Measurements from ENCODE around the gene AATF. TPM values are rescaled to one million over a fixed set of nuclear protein-coding genes. Genes with fewer than 3 reads are reported as not detected.

The AATF gene
- total RNA-seq, 1 donor from 2014 or later = 28.9 TPM

- Mint-ChIP-seq H3K9me3 (no peaks in the 10 kb centered on the region), H3K4me1 (peaks cover 31% of the 10 kb centered on the region), H3K27ac (no peak overlapping the region), H3K36me3 (peaks cover 27% of the 10 kb centered on the region), H3K4me3 (no peak overlapping the region), H3K27me3 (ENCODE audit: insufficient read depth, low read depth) (peaks cover 8% of the 10 kb centered on the region)
- peaks cover 14% of the 10 kb centered on the region for H3F3A ChIP-seq (ENCODE audit: low read depth)
- no peak overlapping the region for H2AFZ ChIP-seq (replicated peaks)
- no peak for TF ChIP-seq EZH2phosphoT487 (IDR thresholded peaks at IDR 0.05)
- H3K27me3 ChIP-seq = no peaks in the 10 kb centered on the region
- H3K4me3 ChIP-seq = no peak overlapping the region
- H3K4me1 ChIP-seq = peaks cover 29% of the 10 kb centered on the region
- H3K9ac ChIP-seq = no peak overlapping the region
- no peaks in the 10 kb centered on the region for H3K79me2 ChIP-seq (ENCODE audit: low read depth)
- H3K4me2 ChIP-seq = no peak overlapping the region
- H3K27ac ChIP-seq = no peak overlapping the region
- H3K9me3 ChIP-seq (ENCODE audit: low read depth) = no peaks in the 10 kb centered on the region
- DNase-seq (ENCODE audit: low spot score) = no peak
- peaks cover 8% of the 10 kb centered on the region for H3K36me3 ChIP-seq
- H4K20me1 ChIP-seq (ENCODE audit: low read depth) = no peaks in the 10 kb centered on the region
These were observed 138.2 kb downstream of the AATF start for GRCh38 chr17:37086948-37087347.

GRCh38 chr17:37087683-37088082, 138.9 kb downstream of the AATF start:
- no peaks in the 10 kb centered on the region for H3K79me2 ChIP-seq (ENCODE audit: low read depth)
- H3F3A ChIP-seq (ENCODE audit: low read depth) = peaks cover 14% of the 10 kb centered on the region
- no peak overlapping the region for H3K4me2 ChIP-seq
- TF ChIP-seq EZH2 (IDR thresholded peaks at IDR 0.05) (no peak), CTCF (IDR thresholded peaks at IDR 0.05) (no peak), EZH2phosphoT487 (IDR thresholded peaks at IDR 0.05) (no peak)
- H3K4me1 ChIP-seq = peaks cover 22% of the 10 kb centered on the region
- Mint-ChIP-seq H3K27ac (no peak overlapping the region), H3K4me1 (peaks cover 28% of the 10 kb centered on the region), H3K27me3 (ENCODE audit: insufficient read depth, low read depth) (peaks cover 4% of the 10 kb centered on the region), H3K9me3 (no peaks in the 10 kb centered on the region), H3K4me3 (no peak overlapping the region), H3K36me3 (peaks cover 27% of the 10 kb centered on the region)
- H3K9ac ChIP-seq = no peak overlapping the region
- H3K4me3 ChIP-seq = no peak overlapping the region
- no peaks in the 10 kb centered on the region for H4K20me1 ChIP-seq (ENCODE audit: low read depth)
- H3K9me3 ChIP-seq (ENCODE audit: low read depth) = no peaks in the 10 kb centered on the region
- no peaks in the 10 kb centered on the region for H3K27me3 ChIP-seq
- H3K36me3 ChIP-seq = peaks cover 8% of the 10 kb centered on the region
- H2AFZ ChIP-seq (replicated peaks) = no peak overlapping the region
- DNase-seq (ENCODE audit: low spot score) = no peak
- no peak overlapping the region for H3K27ac ChIP-seq

- Mint-ChIP-seq H3K27ac (no peak overlapping the region), H3K36me3 (peaks cover 27% of the 10 kb centered on the region)
These were observed 139.7 kb downstream of the AATF start for GRCh38 chr17:37088459-37088858.

More at GRCh38 chr17:37088459-37088858, 139.7 kb downstream of the AATF start:
- Histone ChIP-seq H3K9me3 (ENCODE audit: low read depth) (no peaks in the 10 kb centered on the region), H3F3A (ENCODE audit: low read depth) (peaks cover 12% of the 10 kb centered on the region), H3K9ac (no peak overlapping the region), H3K4me1 (peaks cover 14% of the 10 kb centered on the region), H4K20me1 (ENCODE audit: low read depth) (no peaks in the 10 kb centered on the region), H3K4me2 (no peak overlapping the region), H3K27ac (no peak overlapping the region), H3K79me2 (ENCODE audit: low read depth) (no peaks in the 10 kb centered on the region), H3K27me3 (no peaks in the 10 kb centered on the region), H2AFZ (replicated peaks) (no peak overlapping the region), H3K36me3 (peaks cover 8% of the 10 kb centered on the region), H3K4me3 (no peak overlapping the region)
- TF ChIP-seq EZH2phosphoT487 (IDR thresholded peaks at IDR 0.05) (no peak), EZH2 (IDR thresholded peaks at IDR 0.05) (no peak), CTCF (IDR thresholded peaks at IDR 0.05) (no peak)
- no peak for DNase-seq (ENCODE audit: low spot score)
- H3K27me3 Mint-ChIP-seq (ENCODE audit: insufficient read depth, low read depth) = peaks cover 4% of the 10 kb centered on the region
- H3K4me1 Mint-ChIP-seq = peaks cover 28% of the 10 kb centered on the region
- no peak overlapping the region for H3K4me3 Mint-ChIP-seq
- H3K9me3 Mint-ChIP-seq = no peaks in the 10 kb centered on the region
